Endothelial cell (in vitro differentiated cells): ENCODE results near the gene YAF2. TPM values are rescaled to one million over a fixed set of nuclear protein-coding genes. Genes with fewer than 3 reads are reported as not detected.

Experiments
- DNase-seq: peaks from one replicate; pipeline ENCODE4 v3.0.0; 2021; ENCODE audit warnings: low spot score
- H3K27ac Mint-ChIP-seq: one replicate; pipeline ENCODE4 v1.8.0; 2021; ENCODE audit warnings: mixed read lengths, inconsistent platforms; ENCODE audit not compliant: unreplicated experiment
- H3K27me3 Mint-ChIP-seq: one replicate; pipeline ENCODE4 v1.8.0; 2021; ENCODE audit warnings: mild to moderate bottlenecking, moderate library complexity, mixed read lengths, inconsistent platforms; ENCODE audit not compliant: unreplicated experiment
- H3K36me3 Mint-ChIP-seq: one replicate; pipeline ENCODE4 v1.8.0; 2021; ENCODE audit warnings: mild to moderate bottlenecking, low read depth, mixed read lengths, inconsistent platforms; ENCODE audit not compliant: unreplicated experiment
- H3K4me1 Mint-ChIP-seq: one replicate; pipeline ENCODE4 v1.8.0; 2021; ENCODE audit warnings: mild to moderate bottlenecking, mixed read lengths, inconsistent platforms; ENCODE audit not compliant: unreplicated experiment
- H3K4me3 Mint-ChIP-seq: one replicate; pipeline ENCODE4 v1.8.0; 2021; ENCODE audit warnings: mild to moderate bottlenecking, mixed read lengths, inconsistent platforms; ENCODE audit not compliant: unreplicated experiment
- H3K9me3 Mint-ChIP-seq: one replicate; pipeline ENCODE4 v1.8.0; 2021; ENCODE audit warnings: mixed read lengths, inconsistent platforms; ENCODE audit not compliant: unreplicated experiment
- total RNA-seq: library from RNA; stranded (reverse); fragmentation: NEBNext Ultra II Directional; extraction: Animal tissue kit (Norgen Biotek cat#: 25700); gene quantifications from one replicate; pipeline ENCODE4 v1.2.1, GENCODE V29; 2021; ENCODE audit not compliant: unreplicated experiment
- TF ChIP-seq, protein P1 (sequence below): fragments of 200-600 bp; sonication (generic); IDR thresholded peaks from one replicate; pipeline ENCODE4 v1.5.0; 2021; ENCODE audit warnings: antibody characterized with exemption; ENCODE audit not compliant: unreplicated experiment

YAF2 gene
- total RNA-seq, 1 donor from 2014 or later, result 23.2 TPM

DNA sequence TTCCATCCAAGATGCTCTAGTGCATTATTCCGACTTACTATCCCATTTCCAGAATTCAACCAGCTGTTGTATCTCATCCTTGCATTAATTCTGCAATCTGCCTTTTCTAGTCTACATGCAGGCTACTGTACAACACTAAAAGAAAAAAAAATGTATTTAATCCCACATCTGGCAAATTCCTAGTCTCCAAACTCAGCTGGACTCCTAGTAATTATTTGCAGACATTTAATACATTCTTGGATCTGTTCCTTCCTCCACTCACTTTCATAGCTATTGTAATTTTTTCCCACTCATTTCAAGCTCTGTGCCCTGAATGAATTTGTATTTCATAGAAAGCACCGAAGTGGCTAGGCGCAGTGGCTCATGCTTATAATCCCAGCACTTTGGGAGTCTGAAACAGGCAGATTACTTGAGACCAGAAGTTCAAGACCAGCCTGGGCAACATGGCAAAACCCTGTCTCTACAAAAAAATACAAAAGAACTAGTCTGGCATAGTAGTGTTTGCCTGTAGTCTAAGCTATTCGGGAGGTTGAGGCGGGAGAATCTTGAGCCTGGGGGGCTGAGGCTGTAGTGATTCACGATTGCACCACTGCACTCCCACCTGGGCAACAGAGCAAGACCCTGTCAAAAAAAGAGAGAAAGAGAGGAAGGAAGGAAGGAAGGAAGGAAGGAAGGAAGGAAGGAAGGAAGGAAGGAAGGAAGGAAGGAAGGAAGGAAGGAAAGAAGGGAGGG is 39.5 kb upstream of the YAF2 start:
- Mint-ChIP-seq H3K36me3 (peaks cover 3% of the 10 kb centered on the region), H3K27me3 (peaks cover 2% of the 10 kb centered on the region), H3K9me3 (no peaks in the 10 kb centered on the region), H3K4me3 (no peak overlapping the region), H3K4me1 (no peaks in the 10 kb centered on the region), H3K27ac (no peak overlapping the region)
- TF ChIP-seq, protein P1, sequence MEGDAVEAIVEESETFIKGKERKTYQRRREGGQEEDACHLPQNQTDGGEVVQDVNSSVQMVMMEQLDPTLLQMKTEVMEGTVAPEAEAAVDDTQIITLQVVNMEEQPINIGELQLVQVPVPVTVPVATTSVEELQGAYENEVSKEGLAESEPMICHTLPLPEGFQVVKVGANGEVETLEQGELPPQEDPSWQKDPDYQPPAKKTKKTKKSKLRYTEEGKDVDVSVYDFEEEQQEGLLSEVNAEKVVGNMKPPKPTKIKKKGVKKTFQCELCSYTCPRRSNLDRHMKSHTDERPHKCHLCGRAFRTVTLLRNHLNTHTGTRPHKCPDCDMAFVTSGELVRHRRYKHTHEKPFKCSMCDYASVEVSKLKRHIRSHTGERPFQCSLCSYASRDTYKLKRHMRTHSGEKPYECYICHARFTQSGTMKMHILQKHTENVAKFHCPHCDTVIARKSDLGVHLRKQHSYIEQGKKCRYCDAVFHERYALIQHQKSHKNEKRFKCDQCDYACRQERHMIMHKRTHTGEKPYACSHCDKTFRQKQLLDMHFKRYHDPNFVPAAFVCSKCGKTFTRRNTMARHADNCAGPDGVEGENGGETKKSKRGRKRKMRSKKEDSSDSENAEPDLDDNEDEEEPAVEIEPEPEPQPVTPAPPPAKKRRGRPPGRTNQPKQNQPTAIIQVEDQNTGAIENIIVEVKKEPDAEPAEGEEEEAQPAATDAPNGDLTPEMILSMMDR, result no peak
- no peak for DNase-seq

DNA sequence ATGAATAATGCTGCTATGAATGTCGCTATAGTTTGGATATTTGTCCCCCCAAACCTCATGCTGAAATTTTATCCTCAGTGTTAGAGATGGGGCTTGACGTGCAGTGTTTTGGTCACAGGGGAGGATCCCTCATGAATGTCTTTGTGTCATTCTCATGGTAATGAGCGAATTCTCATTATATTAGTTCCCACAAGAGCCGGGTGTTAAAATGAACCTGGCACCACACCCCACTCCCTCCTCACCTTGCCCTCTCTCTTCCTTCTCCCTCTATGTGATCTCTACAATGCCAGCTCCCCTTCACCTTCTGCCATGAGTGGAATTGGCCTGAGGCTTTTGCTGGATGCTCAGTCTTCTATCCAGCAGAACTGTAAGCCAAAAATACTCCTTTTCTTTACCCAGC is 37.5 kb upstream of the YAF2 start:
- H3K9me3 Mint-ChIP-seq, result no peaks in the 10 kb centered on the region
- peaks cover 2% of the 10 kb centered on the region for H3K27me3 Mint-ChIP-seq
- H3K4me3 Mint-ChIP-seq, result no peak overlapping the region
- TF ChIP-seq, protein P1, result no peak
- peaks cover 8% of the 10 kb centered on the region for H3K36me3 Mint-ChIP-seq
- peaks cover 5% of the 10 kb centered on the region for H3K4me1 Mint-ChIP-seq
- H3K27ac Mint-ChIP-seq, result no peak overlapping the region
- no peak for DNase-seq

DNA sequence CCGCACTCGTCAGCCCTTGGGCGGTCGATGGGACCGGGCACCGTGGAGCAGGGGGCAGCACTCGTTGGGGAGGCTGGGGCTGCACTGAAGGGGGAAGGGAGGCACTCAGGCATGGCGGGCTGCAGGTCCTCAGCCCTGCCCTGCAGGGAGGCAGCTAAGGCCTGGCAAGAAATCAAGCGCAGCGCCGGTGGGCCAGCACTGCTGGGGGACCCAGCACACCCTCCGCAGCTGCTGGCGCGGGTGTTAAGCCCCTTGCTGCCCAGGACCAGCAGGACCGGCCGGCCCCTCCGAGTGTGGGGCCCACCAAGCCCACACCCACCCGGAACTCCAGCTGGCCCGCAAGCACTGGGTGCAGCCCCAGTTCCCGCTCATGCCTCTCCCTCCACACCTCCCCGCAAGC is 35.7 kb upstream of the YAF2 start:
- peaks cover 8% of the 10 kb centered on the region for H3K36me3 Mint-ChIP-seq
- H3K4me3 Mint-ChIP-seq, result no peak overlapping the region
- H3K27ac Mint-ChIP-seq, result no peak overlapping the region
- no peak for DNase-seq
- peaks cover 5% of the 10 kb centered on the region for H3K4me1 Mint-ChIP-seq
- peaks cover 2% of the 10 kb centered on the region for H3K27me3 Mint-ChIP-seq
- H3K9me3 Mint-ChIP-seq, result no peaks in the 10 kb centered on the region
- TF ChIP-seq, protein P1, result no peak

DNA sequence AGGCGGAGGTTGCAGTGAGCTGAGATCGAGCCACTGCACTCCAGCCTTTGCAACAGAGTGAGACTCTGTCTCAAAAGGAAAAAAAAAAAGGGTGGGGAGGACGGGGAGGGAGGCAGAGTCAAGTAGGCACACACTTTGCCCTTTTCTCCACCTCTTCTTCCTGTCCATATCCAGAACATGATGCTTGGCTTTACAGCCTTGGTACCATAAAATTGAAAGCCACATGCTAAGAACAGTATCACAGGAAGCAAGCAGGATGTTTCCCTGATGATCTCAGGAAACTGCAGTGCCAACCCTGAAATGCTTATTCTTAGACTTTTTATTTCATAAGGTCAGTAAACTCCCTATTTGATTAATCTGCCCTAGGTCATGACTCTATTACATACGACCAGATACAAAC is 32.5 kb upstream of the YAF2 start:
- H3K27me3 Mint-ChIP-seq, result no peaks in the 10 kb centered on the region
- peaks cover 6% of the 10 kb centered on the region for H3K4me1 Mint-ChIP-seq
- peaks cover 8% of the 10 kb centered on the region for H3K36me3 Mint-ChIP-seq
- H3K4me3 Mint-ChIP-seq, result no peak overlapping the region
- no peaks in the 10 kb centered on the region for H3K9me3 Mint-ChIP-seq
- no peak overlapping the region for H3K27ac Mint-ChIP-seq
- TF ChIP-seq, protein P1, result no peak
- DNase-seq, result no peak

DNA sequence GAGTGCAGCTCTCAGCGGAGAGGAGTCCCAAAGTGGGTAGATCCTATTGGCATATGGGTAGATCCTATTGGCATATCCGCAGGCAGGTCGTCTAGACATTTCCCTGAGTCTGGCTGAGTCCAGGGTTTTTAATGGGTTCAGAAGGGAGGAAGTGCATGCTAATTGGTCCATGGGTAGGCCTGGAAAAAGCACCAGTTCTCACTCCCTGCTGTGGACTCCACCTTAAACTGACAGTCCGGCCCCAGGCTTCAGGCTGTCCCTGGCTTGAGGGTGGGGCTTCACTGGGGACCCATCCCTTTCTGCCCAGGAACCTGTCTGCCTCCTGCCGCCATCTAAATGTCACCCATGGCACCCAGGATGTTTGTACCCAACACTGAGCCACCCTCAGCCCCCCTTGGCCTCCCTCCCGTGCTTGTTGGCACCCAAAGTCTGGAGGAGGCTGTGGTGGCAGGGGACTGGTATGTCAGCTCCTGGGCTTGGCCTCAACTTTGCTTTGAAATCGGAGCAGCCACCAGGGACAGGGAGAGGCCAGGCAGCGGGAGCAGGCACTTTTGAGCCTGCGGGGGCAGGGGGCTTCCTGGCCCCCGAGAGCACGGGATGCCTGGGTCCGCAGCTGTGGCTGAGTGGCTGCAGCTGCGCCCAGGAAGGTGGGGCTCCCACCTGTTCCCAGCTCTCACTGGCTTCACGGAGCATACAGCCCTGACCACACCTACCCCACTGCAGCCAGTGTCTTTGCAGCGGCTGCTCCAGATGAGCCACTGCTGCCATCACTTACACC is 29.6 kb upstream of the YAF2 start:
- DNase-seq, result no peak
- TF ChIP-seq, protein P1, result no peak
- Mint-ChIP-seq H3K9me3 (no peaks in the 10 kb centered on the region), H3K4me3 (no peak overlapping the region), H3K4me1 (peaks cover 10% of the 10 kb centered on the region), H3K36me3 (peaks cover 6% of the 10 kb centered on the region), H3K27ac (no peak overlapping the region), H3K27me3 (no peaks in the 10 kb centered on the region)
